Left hindlimb (tissue), 1 donor: ENCODE results near the gene NOXA1.
"Not testable (repeated sequence)": the region's sequence is repeated elsewhere in the genome, so short reads cannot be mapped to it uniquely, and the experiment has no call there.

ENCODE experiments used
- DNase-seq: peaks from one replicate; pipeline ENCODE4 v3.0.0-alpha.2; 2018

The NOXA1 gene, protein sequence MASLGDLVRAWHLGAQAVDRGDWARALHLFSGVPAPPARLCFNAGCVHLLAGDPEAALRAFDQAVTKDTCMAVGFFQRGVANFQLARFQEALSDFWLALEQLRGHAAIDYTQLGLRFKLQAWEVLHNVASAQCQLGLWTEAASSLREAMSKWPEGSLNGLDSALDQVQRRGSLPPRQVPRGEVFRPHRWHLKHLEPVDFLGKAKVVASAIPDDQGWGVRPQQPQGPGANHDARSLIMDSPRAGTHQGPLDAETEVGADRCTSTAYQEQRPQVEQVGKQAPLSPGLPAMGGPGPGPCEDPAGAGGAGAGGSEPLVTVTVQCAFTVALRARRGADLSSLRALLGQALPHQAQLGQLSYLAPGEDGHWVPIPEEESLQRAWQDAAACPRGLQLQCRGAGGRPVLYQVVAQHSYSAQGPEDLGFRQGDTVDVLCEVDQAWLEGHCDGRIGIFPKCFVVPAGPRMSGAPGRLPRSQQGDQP

DNA sequence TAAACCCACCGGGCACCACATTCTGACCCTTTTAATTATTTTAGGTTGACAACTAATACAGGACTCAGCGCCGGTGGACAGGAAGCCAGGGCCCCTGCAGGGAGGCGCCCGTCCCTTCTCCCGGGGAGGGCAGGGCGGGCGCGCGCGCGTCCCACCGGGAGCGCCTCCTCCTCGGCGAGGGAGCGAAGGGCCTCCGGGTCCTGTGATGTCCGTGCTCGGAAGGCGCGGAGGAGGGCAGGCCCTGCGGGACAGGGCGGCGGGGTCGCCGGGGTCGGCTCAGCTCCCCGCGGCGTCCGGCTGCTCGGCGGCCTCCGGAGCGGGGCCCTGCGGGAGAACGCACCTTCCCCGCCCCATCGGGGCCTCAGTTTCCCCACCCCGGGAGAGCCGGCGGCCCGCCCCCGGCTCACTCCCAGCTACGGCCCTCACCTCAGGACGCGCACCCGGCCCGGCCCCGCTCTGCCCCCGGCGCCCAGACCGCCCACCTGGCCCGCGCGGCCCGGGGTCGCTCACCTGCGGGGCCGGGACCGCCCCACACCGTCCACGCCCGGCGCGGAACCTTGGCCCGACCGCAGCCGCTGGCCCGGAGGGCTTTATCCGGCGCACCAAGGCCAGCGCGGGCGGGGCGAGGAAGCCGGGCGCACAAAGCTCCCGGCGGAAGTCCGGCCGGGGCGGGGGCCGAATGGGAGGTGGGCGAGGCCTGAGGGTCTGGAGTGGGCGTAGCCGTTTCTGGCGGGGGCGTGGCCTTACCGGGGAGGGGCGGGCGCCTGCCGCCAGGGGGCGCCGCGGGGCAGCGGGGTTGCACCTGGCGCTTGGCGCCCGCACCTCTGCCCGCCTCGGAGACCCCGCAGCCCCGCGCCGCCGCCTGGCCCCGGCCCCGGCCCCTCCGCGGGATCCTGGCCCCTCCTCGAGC is at the start of gene NOXA1, which contains the start of gene EXD3:
TSS of gene NOXA1 (plus strand) at position 790 of the 910 bp plus-strand sequence. CDS start 137 bp downstream, outside the sequence.
TSS of gene EXD3 (minus strand) at position 559 of the 910 bp plus-strand sequence. CDS start 27,805 bp downstream, outside the sequence.
- peak; percentile 92 for DNase-seq

DNA sequence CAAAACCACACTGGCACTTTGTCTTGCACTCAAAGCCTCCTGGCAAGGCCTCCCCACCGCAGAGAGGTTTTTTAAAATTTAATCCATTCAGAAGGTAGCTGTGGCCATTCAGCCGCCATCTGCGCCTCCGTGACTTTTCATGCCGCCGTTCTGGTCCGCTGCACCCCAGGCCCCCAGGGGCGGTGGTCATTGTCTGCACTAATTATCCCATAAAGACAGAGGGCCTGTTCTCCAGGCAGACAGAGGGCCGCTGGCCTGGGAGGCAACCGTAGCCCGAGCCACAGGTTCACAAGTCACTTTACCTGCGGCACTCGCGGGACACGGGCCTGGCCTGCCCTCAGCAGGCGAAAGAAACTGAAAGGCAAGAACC is 49.6 kb upstream of the NOXA1 start:
- DNase-seq = peak; percentile 15

DNA sequence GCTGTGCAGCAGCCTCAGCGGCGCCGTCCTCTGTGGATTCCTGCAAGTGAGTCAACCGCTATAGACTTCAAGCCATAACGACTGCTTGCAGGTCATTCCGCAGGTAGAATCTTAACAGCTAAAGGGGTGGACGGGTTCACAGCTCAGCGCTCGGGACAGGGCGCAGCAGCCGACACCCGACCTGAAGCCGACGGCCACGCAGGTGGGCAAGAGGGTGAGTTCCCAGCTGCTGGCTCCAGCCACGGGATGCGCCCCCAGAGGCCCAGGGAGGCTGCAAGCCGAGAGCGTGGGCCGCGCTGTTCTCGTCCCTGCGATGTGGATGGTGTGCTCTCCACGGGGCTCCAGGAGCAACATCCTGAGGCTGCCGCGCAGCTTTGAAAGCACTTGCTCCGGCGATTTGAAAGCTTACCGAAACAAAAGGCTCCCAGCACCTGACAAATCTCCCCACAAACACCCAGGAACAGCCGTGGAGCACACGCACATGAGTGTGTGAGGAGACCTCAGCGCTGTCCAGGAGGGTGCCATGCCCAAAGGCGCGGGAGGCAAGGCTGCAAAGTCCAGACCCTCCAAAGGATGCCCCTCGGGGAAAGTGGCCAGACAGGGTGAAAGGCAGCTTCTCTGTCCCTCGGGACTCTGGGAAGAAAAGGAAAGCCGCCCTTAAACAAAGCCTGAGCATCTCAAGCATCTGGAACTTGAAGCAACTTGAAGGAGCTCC is 48.9 kb upstream of the NOXA1 start:
- peak; percentile 23 for DNase-seq

DNA sequence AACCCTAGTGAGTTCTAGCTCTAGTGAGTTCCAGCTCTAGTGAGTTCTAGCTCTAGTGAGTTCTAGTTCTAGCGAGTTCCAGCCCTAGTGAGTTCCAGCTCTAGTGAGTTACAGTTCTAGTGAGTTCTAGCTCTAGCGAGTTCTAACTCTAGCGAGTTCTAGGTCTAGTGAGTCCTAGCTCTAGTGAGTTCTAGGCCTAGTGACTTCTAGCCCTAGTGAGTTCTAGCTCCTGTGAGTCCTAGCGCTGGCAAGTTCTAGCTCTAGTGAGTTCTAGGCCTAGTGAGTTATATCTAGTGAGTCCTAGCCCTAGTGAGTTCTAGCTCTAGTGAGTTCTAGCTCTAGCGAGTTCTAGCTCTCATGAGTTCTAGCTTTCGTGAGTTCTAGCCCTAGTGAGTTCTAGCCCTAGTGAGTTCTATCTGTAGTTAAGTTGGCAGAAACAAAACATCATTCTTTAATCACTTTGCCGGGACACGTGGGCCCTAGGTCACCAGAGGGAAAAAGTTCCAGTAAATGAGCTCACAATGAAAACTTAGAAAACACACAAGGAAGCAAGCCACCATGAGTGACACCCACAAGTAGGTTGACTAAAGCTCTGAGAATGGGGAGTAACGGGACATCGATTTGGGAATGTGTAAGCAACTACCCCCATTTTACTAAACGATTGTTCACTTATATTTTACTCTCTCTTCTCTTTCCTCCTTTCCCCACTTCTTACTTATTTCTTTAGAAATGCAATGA is 47.7 kb upstream of the NOXA1 start:
- peak; percentile 2 for DNase-seq

DNA sequence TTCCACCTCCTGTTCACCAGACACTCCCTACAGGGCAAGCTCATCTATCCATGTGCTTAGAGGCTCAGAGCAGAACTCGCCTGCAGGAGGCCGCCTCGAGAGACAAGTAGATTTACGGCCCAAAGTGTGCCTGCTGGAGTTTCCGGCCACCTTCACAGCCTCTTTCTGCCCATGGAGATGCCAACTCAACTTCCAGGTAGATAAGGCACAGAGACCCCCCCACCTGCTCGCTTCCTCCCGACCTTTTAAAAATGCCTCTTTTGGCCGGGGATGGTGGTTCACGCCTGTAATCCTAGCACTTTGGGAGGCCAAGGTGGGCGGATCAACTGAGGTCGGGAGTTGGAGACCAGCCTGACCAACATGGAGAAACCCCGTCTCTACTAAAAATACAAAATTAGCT is 46.8 kb upstream of the NOXA1 start:
- DNase-seq = no peak

DNA sequence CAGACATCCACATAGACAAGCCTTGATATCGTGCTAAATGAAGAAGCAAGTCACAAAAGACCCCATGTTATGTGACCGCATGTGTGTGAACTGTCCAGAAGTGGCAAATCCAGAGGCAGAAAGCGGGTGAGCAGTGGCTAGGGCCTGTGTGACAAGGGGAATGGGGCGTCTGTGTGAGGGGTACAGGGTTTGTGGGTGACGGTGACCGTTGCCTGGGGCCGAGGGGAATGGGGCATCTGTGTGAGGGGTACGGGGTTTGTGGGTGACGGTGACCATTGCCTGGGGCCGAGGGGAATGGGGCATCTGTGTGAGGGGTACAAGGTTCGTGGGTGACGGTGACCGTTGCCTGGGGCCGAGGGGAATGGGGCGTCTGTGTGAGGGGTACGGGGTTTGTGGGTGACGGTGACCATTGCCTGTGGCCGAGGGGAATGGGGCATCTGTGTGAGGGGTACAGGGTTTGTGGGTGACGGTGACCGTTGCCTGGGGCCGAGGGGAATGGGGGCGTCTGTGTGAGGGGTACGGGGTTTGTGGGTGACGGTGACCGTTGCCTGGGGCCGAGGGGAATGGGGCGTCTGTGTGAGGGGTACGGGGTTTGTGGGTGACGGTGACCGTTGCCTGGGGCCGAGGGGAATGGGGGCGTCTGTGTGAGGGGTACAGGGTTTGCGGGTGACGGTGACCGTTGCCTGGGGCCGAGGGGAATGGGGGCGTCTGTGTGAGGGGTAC is 44.3 kb upstream of the NOXA1 start:
- DNase-seq = peak; percentile 2

DNA sequence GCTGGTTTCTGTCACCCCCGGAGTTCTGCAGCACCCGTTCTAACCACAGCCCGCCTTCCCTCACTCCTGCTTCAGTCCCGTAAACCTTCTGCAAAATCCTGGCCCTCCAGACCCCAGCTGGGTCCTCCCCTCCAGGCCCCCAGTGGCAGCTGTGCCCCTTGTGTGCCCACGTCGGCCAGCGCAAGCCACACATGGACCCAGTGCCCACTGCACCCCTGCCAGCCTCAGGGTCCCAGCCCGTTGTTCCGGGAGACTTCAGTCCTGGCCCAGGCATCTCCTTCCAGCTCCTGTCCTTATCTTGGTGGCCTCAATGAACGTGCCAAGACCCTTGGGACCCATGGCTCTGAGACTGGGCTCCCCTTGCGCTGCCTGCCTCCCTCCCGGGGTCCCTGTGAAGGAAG is 43.4 kb upstream of the NOXA1 start:
- peak; percentile 8 for DNase-seq

DNA sequence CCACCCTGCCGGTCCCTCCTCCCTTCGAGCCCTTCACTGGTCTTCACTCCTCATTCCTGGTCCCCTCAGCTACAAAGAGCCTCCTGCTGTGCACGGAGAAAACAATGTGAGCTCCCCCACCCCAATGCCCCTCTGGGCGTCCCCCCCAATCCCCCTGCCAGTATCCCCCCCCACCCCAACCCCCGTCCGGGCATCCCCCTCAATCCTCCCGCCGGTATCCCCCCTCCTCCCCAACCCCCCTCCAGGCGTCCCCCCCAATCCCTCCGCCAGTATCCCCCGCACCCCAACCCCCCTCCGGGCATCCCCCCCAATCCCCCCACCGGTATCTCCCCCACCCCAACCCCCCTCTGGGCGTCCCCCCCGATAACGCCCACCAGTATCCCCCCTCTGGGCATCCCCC is 43.0 kb upstream of the NOXA1 start:
- peak; percentile 8 for DNase-seq

DNA sequence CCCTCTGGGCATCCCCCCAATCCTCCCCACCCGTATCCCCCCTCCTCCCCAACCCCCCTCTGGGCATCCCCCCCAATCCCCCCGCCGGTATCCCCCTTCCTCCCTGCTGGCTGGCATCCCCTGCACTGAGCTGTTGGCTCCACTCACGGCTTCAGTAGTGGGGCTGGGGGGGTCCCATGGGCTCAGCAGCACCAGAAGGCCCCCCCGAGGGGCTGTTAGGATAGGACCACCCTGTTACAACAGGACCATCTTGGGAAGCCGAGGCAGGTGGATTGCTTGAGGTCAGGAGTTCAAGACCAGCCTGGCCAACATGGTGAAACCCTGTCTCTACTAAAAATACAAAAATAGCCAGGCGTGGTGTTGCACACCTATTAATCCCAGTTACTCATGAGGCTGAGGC is 42.6 kb upstream of the NOXA1 start:
- peak; percentile 19 for DNase-seq

DNA sequence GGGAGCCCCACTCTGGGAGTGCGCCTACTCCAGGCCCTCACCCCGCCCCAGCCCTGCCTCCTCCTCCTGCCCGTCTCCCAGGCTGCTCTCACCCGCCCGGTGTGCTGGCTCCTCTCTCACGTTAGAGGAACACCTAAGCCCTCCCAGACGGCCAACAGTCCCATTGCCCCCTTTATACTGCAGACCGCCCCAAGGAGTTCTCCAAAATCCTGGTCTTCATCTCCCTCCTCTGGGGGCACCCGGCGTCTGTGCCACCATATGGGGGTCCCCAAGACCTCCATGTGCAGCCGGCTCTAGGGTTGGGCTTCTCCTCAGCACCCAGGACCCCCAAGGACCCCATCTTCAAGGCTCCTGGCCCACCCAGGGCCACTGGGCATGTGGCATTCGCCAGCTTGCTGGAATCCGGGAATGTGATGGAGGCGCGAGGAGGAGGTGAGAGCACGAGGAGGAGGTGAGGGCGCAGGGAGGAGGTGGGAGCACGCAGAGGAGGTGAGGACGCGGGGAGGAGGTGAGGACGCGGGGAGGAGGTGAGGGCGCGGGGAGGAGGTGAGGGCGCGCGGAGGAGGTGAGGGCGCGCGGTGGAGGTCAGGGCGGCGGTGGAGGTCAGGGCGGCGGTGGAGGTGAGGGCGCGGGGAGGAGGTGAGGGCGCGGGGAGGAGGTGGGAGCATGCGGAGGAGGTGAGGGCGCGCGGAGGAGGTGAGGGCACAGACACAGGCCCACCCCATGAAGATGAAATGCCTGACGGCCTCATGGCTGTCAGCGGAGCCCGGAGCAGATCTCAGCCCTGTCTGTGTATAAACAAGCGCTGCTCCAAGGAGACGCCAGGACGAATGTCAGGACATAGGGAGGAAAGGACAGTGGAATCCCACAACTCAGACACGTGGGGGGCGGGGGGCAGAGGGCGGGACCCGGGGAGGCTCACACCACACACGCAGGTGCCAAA is 41.4 kb upstream of the NOXA1 start:
- peak; percentile 13 for DNase-seq

DNA sequence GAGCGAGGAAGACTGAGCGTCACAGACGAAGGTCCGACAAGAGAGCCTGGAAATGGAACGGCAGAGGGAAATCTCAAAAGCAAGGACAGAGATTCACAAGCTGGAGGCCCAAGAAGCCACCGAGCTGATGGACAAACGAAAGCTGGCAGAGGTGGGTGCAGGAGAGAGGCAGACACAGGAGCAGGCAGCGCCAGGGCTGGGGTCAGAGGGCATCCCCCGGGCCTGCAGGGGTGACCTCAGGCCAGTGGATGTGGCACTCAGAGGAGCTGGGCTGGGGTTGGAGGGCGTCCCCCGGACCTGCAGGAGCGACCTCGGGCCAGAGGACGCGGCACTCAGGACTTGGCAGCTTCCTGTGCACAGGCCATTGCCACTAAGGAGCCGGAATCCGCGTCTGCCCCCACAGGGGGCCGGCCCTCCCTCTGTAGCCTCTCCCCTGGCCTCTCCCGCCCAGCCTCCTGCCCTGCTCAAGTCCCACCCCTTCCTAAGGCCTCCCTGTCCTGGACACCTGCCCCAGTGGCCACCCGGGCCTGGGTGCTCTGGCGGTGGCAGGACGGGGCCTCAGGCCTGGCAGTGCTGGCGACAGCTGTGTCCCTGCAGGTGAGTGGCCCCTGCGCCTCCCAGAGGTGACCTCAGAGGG is 40.6 kb upstream of the NOXA1 start:
- DNase-seq = peak; percentile 5

DNA sequence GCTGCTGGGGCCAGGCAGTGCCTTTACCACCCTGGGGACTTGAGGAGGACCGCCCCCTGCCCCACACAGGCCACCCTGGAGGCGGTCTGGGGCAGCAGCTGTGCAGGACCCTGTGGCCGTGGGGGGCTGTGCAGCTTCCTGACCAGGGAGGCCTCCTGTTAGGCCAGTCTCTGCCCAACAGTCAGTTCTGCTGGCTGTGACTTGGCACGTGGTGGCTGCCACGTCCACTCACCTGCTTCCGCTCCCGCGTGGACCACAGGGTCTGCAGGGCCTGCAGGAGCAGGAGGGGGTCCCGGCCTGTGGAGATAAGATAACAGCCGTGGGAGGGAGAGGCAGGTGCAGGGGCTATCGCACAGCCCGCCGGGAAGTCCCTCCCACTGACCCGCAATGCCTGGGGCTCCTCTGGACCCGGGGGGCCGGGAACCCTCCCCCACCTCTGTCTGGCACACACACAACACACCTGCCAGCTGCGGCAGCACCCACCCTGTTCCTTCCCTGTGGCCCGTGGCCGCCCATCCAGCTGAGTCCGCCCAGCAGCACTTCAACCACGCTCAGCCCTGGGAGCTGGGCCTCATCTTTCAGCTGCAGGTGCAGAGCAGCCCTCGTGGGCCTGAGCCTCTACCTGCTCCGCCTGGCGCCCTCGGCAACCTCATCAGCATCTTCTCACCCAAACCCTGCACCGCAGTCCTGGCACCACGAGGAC is 40.0 kb upstream of the NOXA1 start:
- peak; percentile 29 for DNase-seq

DNA sequence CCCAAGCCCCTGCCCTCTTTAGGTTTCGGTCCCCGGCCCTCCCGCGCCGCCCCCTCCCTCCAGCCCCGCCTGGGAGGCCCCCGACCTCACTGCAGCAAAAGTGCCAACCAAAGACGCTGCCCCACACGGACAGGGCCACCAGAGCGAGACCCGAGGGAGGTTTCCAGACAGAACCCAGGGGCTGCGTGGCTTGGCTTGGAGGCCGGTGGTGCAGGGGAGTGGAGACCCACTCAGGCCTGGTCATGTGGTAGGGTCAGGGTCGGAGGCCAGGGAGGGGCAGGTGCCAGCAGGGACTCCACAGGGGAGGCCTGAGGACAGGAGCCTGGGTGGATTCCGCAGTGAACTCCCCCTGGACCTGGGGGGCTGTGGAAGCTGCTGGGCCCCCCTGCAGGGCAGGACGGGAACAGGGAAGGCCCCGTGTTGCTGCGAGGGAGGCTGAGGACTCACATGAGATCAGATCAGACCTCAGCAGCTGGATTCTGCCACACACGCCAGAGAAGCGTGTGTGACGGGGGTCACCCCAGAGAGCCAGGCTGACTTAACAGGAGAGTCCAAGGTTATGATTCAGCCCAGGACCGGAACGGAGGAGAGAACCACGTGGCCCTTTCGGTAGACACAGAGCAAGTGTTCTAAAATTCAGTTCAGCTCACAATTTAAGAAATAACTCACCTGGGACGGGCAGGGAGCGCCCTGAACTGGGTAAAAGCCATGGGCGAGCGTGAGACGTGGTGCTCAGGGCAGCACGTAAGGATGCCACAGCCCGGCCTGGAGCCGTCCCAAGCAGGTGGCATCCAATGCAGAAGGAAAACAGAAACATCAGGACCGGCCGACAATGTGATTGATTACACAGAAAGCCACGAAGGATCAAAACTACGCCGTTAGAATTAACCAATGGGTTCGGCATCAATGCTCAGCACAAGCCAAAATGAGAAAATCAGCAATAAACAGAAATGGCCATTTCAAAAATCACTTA is 39.1 kb upstream of the NOXA1 start:
- peak; percentile 25 for DNase-seq

DNA sequence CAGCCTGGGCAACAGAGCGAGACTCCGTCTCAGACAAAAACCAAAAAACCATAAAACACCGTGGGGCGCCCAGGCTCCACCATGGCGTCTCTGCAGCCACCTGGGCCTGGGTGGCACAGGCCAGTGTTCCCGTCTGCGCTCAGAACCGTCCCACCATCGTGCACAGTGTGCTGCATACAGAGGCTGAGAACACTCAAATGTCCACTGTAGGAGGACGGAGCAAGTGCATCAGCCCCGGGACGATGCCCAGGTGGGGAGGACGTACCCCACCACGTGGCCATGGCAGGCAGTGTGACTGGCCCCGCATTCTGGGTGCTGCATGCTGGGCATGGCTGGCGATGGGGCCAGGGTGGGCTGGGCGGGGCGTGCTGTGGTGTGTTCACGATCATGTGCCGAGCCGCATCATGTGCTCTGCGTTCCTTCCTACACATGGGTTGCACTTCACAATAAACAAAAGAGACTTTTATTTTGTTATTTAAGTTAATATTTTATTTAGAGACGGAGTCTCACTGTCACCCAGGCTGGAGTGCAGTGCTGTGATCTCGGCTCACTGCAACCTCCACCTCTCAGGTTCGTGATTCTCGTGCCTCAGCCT is 38.0 kb upstream of the NOXA1 start:
- peak; percentile 20 for DNase-seq

DNA sequence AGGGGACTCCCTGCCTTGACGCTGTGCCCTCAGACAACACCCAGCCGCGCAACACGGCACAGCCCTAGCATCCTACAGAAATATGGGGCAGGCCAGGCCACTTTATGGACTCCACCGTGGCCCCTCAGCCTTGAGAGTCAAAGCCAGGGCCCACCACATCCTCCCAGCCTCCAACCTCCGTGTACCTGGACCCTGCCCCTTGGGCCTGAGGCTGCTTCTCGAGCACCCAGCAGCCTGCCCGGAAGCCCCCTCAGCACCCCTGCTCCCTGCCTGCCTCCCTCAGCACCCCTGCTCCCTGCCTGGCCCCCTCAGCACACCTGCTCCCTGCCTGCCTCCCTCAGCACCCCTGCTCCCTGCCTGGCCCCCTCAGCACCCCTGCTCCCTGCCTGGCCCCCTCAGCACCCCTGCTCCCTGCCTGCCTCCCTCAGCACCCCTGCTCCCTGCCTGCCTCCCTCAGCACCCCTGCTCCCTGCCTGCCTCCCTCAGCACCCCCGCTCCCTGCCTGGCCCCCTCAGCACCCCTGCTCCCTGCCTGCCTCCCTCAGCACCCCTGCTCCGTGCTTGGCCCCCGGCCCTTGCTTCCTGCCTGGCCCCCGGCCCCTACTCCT is 36.6 kb upstream of the NOXA1 start:
- not testable (repeated sequence) for DNase-seq

DNA sequence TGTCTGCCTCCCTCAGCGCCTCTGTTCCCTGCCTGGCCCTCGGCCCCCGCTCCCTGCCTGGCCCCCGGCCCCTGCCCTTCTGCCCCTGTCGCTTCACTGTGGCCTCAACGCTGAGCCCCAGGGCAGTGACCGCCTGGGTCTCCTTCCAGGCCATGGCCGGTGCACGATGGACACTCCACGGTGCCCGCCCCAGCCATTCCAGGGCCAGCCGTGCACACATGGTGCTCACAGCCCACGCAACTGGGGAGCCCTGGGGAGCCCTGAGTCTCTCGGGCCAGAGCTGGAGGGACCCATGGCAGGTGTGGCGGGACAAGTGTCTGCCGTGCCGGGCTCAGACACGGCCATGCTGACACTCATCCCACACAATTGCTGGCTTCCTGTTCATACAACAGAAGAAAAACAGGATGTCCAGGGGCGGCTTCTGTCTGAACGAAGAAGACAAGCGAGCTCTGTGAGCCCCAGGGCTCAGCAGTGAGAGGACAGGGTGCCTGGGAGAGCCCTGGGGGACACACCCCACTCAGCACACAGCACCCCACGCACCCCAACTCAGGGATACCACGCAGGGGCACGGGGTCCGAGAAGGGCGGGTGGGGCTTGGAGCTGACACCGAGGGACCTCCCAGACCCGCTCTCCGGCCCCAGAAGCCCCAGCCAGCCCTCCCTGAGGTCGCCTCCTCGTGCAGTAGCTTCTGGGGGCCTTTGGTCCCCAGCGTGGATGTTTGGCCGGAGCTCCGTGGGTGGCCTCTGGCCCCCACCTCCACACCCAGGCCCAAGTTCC is 35.9 kb upstream of the NOXA1 start:
- DNase-seq = no peak
